GM18909 (cell line): ENCODE data around the gene FAM167B.

Source experiments
- ATAC-seq: cut with Tn5 transposase; IDR thresholded peaks from one replicate; pipeline ENCODE4 v1.9.1; 2021; ENCODE audit warnings: mild to moderate bottlenecking; ENCODE audit not compliant: unreplicated experiment, poor library complexity

FAM167B gene

GRCh38 chr1:32221980-32222755 is 24.9 kb upstream of the FAM167B start, which contains the start of the genes EIF3I and TMEM234:
Gene EIF3I, plus strand, starts transcription at chr1:32222407. Its CDS starts 35 bp downstream, at chr1:32222442.
Gene TMEM234, minus strand, starts transcription at chr1:32222353. Its CDS starts 31 bp downstream, at chr1:32222322.
- ATAC-seq, result peak; percentile 90

GRCh38 chr1:32223683-32224082 is 23.3 kb upstream of the FAM167B start:
- no peak for ATAC-seq

GRCh38 chr1:32224285-32224684 is 22.7 kb upstream of the FAM167B start:
- ATAC-seq, result no peak

GRCh38 chr1:32228771-32229170 is 18.3 kb upstream of the FAM167B start:
- ATAC-seq, result no peak

- ATAC-seq, result no peak
Observed at GRCh38 chr1:32231843-32232432, 15.1 kb upstream of the FAM167B start.

GRCh38 chr1:32232558-32233304 is 14.3 kb upstream of the FAM167B start:
- no peak for ATAC-seq

- no peak for ATAC-seq
Observed at GRCh38 chr1:32234792-32235191, 12.2 kb upstream of the FAM167B start.

- no peak for ATAC-seq
Observed at GRCh38 chr1:32239337-32239736, 7.7 kb upstream of the FAM167B start.

GRCh38 chr1:32239790-32240139 is 7.3 kb upstream of the FAM167B start:
- no peak for ATAC-seq

GRCh38 chr1:32240140-32240951 is 6.7 kb upstream of the FAM167B start:
- ATAC-seq, result peak; percentile 56

GRCh38 chr1:32241001-32241763 is 5.8 kb upstream of the FAM167B start:
- peak; percentile 40 for ATAC-seq

GRCh38 chr1:32242341-32242851 is 4.6 kb upstream of the FAM167B start:
- ATAC-seq, result no peak

GRCh38 chr1:32247452-32247851 is 430 bp downstream of the FAM167B start:
- ATAC-seq, result no peak

- no peak for ATAC-seq
Observed at GRCh38 chr1:32247983-32248889, 1.2 kb downstream of the FAM167B start.

- ATAC-seq, result peak; percentile 60
Observed at GRCh38 chr1:32249831-32250525, 3.0 kb downstream of the FAM167B start.

- peak; percentile 31 for ATAC-seq
Observed at GRCh38 chr1:32250893-32251716, 4.1 kb downstream of the FAM167B start, which contains the start of gene LCK. Gene LCK, plus strand, starts transcription at chr1:32251265. Its CDS starts 23,065 bp downstream, at chr1:32274330.
